ENCODE data around the gene EPB41L2.

GRCh38 chr6:130937942-130938604 is 125.0 kb downstream of the EPB41L2 start:
- no peak for TF ChIP-seq CTCF (IDR thresholded peaks at IDR 0.05; ENCODE audit: low read depth, low read length)
- no peak for TF ChIP-seq EZH2phosphoT487 (IDR thresholded peaks at IDR 0.05; ENCODE audit: low read depth)
